Mesenteric fat pad (tissue), 1 donor: ENCODE results near the gene IL23R. TPM values are rescaled to one million over a fixed set of nuclear protein-coding genes. Genes with fewer than 3 reads are reported as not detected.
"Not testable (repeated sequence)": the region's sequence is repeated elsewhere in the genome, so short reads cannot be mapped to it uniquely, and the experiment has no call there.

Experiments used
- DNase-seq: peaks from one replicate; pipeline ENCODE4 v3.0.0-alpha.2; 2020; ENCODE audit warnings: low spot score
- total RNA-seq: library from RNA; stranded (reverse); fragmentation: NEBNext Ultra II Directional; extraction: Animal tissue kit (Norgen Biotek cat#: 25700); gene quantifications from one replicate; pipeline ENCODE4 v1.2.1, GENCODE V29; 2021
- donor health status: DM: yes; HTN: yes; CAD: no.

The IL23R gene
- total RNA-seq, 1 donor from 2014 or later: not detected

DNA sequence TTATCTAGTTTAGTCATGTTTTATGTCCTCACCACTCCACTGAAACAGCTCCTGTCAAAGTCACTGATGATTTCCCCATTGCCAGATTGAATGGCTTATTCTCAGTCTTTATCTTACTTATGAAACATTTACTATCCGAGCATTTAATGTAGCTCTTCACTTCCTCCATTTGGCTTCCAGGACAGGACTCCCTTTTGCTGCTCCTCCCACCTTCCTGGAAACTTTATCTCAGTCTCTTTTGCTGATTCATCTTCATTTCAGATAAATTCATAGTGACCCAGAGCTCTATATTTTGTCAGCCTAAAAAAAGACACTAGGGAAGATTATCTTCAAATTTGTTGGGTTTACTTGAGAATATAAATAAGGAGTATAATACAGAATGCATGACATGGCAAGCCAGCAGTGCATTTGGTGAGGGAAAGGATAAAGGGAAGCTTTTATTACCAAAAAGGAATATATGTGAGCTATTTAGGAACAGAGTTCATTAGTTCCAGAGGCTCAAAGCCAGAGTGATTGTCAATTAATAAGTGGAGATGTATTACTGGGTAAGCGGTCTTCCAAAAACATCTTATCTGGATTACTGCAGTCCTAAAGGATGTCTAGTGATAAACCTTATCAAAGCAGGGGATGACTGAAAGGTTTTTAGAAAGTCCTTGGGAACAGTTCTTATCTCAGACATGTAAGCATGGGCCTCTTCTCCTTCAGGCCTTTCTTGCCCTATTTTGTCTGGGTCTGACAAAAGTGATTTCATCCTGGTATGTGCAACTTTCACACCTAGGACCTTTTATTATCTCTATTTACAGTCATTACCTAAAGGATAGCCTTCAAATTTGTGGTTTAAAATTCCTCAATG lies 25.6 kb downstream of the IL23R start:
- no peak for DNase-seq

GRCh38 chr1:67192902-67193301 lies 26.6 kb downstream of the IL23R start:
- DNase-seq: no peak

DNA sequence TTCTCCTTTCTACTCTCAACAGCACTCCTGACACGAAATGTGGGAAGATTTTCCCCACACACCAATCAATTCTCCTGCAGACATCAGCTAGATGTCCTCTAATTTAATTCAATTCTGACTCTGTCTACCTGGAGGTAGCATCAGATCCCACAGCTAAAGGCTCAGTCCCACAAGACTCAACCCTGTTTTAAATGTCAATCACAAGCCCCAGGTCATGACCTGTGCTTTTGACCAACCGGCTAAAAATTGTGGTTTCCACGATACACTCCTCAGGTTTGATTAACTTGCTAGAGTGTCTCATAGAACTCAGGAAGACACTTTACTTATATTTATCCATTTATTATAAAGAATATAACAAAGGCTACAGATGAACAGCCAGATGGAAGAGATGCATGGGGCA lies 27.4 kb downstream of the IL23R start:
- no peak for DNase-seq

- no peak for DNase-seq
Measured at GRCh38 chr1:67194209-67194863, 28.1 kb downstream of the IL23R start.

GRCh38 chr1:67200755-67201154 lies 34.5 kb downstream of the IL23R start:
- no peak for DNase-seq

GRCh38 chr1:67201891-67202290 lies 35.6 kb downstream of the IL23R start:
- no peak for DNase-seq

- no peak for DNase-seq
Measured at GRCh38 chr1:67204298-67204980, 38.2 kb downstream of the IL23R start.

DNA sequence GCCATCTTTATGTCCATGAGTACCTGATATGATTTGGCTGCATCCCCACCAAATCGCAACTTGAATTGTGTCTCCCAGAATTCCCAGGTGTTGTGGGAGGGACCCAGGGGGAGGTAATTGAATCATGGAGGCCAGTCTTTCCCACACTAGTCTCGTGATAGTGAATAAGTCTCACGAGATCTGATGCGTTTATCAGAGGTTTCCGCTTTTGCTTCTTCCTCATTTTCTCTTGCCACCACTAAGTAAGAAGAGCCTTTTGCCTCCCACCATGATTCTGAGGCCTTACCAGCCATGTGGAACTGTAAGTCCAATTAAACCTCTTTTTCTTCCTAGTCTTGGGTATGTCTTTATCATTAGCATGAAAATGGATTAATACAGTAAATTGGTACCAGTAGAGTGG lies 41.1 kb downstream of the IL23R start:
- DNase-seq: not testable (repeated sequence)

- no peak for DNase-seq
Measured at GRCh38 chr1:67208217-67208616, 42.0 kb downstream of the IL23R start.

- DNase-seq: no peak
Measured at GRCh38 chr1:67209521-67209920, 43.3 kb downstream of the IL23R start.

DNA sequence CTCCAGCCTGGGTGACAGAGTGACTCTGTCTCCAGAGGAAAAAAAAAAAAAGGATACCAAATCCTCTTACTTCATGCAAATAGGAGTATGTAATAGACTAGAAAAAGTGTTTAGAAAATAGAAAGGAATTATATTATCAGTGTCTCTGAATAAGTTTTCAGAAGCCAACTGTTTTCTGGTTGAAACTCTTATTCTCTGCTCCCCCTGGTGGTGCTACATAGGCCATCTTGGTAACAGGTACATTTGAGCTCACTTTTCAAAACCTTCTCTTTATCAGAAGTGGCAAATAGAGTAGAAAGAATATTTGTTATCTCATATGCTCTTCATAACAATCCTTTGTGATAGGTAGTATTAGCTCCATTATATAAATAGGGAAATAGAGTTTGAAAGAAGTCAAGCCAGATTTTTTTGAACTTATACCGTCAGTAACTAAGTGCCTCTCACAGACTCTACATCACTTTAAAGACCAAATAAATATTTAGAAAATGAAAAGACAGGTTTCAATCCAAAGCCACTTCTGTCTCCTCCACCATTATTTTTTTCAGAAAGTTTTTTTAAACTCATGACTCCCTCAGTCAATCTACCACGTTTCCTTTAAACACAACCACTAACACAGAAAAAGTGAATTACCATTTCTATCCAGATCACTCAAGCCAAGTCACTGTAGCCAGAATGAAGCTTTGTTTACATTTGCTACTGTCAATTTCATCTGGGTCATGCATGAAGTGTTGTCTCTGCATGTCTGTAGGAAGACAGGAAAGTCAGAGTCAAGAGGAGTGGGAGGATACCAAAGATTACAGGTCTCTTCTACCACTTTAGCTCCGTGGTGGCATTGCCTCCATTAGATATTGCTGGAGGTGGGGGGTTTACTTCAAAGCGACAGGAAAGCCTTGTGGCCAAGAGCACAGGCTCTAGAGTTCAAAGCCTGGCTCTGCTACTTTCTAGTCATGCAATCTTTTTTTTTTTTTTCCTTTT lies 45.6 kb downstream of the IL23R start:
- DNase-seq: no peak

DNA sequence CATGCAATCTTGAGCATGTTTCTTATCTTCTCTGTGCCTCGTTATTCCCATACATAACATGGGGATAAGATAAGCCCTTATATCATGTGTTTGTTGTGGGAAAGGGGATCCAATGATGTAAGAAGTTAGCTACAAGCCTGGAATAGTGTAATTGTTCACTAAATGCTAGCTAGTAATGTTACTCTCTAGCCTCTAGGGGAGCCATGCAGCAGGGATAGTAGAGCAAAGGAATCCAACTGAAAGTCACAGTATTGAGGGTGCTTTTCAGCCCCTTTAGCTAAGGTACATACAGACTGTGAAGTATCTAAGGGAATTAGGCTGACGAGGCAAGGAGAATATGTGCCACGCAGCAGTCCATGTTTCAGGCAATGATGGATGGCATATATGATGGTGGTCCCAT lies 46.9 kb downstream of the IL23R start:
- no peak for DNase-seq

DNA sequence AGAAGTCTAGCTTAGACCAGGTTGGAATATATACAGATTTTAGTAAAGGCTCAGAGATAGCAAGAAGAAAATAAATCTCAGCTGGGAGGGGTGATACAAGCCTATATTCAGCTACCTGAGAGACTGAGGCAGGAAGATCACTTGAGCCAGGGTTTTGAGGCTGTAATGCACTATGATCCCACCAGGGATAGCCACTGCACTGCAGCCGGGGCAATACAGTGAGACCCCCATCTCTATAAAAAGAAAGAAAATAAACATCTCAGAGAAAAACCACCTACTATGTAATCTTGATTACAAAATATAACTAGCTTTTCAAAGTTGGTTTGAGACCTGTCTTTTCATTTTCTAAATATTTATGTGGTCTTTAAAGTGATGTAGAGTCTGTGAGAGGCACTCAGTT lies 47.7 kb downstream of the IL23R start:
- no peak for DNase-seq

DNA sequence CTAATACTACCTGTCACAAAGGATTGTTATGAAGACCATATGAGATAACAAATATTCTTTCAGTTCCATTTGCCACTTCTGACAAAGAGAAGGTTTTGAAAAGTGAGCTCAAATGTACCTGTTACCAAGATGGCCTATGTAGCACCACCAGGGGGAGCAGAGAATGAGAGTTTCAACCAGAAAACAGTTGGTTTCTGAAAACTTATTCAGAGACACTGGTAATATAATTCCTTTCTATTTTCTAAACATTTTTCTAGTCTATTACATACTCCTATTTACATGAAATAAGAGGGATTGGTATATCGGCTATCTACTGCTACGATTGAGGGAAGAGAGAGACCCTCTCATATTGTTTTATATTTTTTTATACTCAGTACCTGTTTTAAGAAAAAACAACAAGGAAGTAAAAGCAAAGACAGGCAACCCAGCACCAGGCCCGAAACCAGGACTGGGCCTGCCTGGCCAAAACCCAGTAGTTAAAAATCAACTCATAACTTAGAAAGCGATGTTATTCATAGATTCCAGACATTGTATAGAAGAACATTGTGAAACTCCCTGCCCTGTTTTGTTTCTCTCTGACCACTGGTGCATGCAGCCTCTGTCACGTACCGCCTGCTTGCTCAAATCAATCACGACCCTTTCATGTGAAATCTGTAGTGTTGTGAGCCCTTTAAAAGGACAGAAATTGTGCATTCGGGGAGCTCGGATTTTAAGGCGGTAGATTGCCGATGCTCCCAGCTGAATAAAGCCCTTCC lies 48.3 kb downstream of the IL23R start:
- no peak for DNase-seq

- no peak for DNase-seq
Measured at GRCh38 chr1:67216401-67216800, 50.1 kb downstream of the IL23R start.

- no peak for DNase-seq
Measured at GRCh38 chr1:67217417-67217816, 51.2 kb downstream of the IL23R start.

DNA sequence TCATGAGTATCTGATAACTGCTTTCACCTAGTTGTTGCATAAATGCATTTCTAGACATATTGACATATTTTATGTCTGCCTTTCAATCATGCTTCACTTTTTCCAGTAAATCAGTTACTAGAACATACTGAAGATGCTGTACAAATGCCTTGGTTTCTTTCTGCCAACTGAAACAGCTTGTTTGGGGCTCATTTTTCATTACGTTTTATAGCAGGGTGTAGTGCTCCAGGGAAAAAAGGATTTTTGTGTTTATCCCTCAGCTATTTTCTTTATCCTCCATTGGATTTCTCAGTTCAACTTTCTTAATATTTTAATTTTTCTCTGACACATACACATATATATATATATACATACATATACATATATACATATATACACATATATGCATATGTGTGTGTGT lies 51.7 kb downstream of the IL23R start:
- DNase-seq: no peak

DNA sequence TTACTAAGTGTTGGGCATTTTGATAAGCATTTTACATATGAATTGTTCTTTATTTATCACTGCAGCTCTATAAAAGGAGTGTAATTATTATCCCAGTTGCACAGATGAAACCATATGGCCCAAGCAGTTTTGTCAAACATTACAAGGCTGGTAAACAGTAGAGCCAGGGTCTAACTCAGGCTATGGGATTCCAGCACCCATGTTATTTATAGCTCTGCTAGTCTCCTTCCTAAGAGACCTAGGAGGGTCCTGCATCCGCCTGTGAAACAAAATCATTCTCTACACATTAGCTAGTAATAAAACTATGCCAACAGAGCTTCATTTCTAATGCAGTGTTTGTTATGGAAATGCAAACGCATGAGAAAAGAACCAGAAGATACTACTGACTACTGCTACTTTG lies 58.6 kb downstream of the IL23R start:
- DNase-seq: no peak

- no peak for DNase-seq
Measured at GRCh38 chr1:67226688-67227087, 60.4 kb downstream of the IL23R start.

DNA sequence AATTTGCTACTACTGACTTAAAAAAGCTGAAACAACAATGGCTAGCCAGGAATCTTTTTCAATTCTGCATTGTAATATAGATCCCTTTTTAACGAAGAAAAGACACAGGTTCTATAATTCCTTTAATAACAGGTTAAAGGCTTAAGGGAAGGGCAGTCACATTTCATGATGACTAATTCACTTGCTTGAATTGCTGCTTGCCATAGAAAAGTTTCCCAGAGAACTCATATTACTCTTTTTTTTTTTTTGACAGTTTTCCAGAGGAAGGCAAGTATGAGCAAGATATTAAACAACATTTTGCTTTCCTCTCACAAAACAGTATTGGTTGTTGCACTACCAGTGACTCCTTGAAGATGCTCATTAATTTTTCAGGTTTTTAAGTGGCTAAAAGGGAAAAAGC lies 60.9 kb downstream of the IL23R start:
- DNase-seq: no peak
